Endothelial cell of umbilical vein (primary cell): ENCODE measurements around the gene KLHL6. TPM values are rescaled to one million over a fixed set of nuclear protein-coding genes. Genes with fewer than 3 reads are reported as not detected.

Experiments used
- BruUV-seq: library from RNA; stranded (reverse); fragments of 400-500 nt; replicated peaks from 2 replicates; lab custom pipeline; 2021; lab: Mats Ljungman, UMichigan
- CTCF ChIA-PET: fragments of 300-600, 350-600 bp; sonication (Branson Sonifier 250); formaldehyde crosslinking; loops from one replicate; lab custom pipeline; 2021; ENCODE audit warnings: antibody characterized with exemption, inconsistent platforms; lab: Charles Lee
- POLR2A ChIA-PET: fragments of 300-600, 350-600 bp; sonication (Branson Sonifier 250); formaldehyde crosslinking; loops from one replicate; lab custom pipeline; 2021; ENCODE audit warnings: antibody characterized with exemption, inconsistent platforms; lab: Charles Lee
- DNase-seq: peaks from one replicate; pipeline ENCODE4 v3.0.0-alpha.2; 2011; ENCODE audit warnings: low read depth, low spot score
- FAIRE-seq: peaks from 2 replicates; lab custom pipeline; 2011; peaks lifted over from hg19 to GRCh38; lab: Jason Lieb, UNC
- H2AFZ ChIP-seq: 2 replicates; pipeline ENCODE4 v1.6.0; 2012; ENCODE audit warnings: low read depth, low read length, control low read depth, inconsistent platforms
- H3K27ac ChIP-seq: 2 replicates; pipeline ENCODE4 v1.5.1; 2011; ENCODE audit warnings: low read depth, mild to moderate bottlenecking, control low read depth, low read length, moderate library complexity; ENCODE audit not compliant: insufficient read depth
- H3K27me3 ChIP-seq, 2 experiments: 2 replicates each; pipeline versions ENCODE4 v1.6.0 to v1.6.1; 2011; ENCODE audit warnings: low read length in 2 of 2, mixed read lengths in 1 of 2; ENCODE audit not compliant: control insufficient read depth in 2 of 2, insufficient read depth in 2 of 2
- H3K36me3 ChIP-seq, 2 experiments: 2 replicates in 1 of 2; 3 replicates in 1 of 2; pipeline ENCODE4 v1.5.1; 2011; ENCODE audit warnings: low read length in 2 of 2, mild to moderate bottlenecking in 1 of 2, moderate library complexity in 1 of 2; ENCODE audit not compliant: control insufficient read depth in 2 of 2, insufficient read depth in 2 of 2; ENCODE audit errors: extremely low read depth in 1 of 2
- H3K4me1 ChIP-seq: 3 replicates; pipeline ENCODE4 v1.5.1; 2011; ENCODE audit warnings: mild to moderate bottlenecking, low read length; ENCODE audit not compliant: control insufficient read depth, insufficient read depth; ENCODE audit errors: extremely low read depth
- H3K4me2 ChIP-seq: 2 replicates; pipeline ENCODE4 v1.6.1; 2011; ENCODE audit warnings: low read length, control low read depth, mixed read lengths; ENCODE audit not compliant: insufficient read depth
- H3K4me3 ChIP-seq, 3 experiments: fragments of 200-600 bp in 1 of 3; sonication (generic), shearing (Covaris generic) in 1 of 3; replicated peaks in 1 of 3; 2 replicates each; pipeline ENCODE4 v1.5.1; 2011 to 2016; ENCODE audit warnings: control low read depth in 3 of 3, low read length in 3 of 3, mild to moderate bottlenecking in 2 of 3, inconsistent platforms in 1 of 3, low read depth in 1 of 3, moderate library complexity in 1 of 3; ENCODE audit not compliant: insufficient read depth in 1 of 3
- H3K79me2 ChIP-seq: 2 replicates; pipeline ENCODE4 v1.6.0; 2012; ENCODE audit warnings: low read length, inconsistent platforms; ENCODE audit not compliant: control insufficient read depth, insufficient read depth
- H3K9ac ChIP-seq: replicated peaks from 2 replicates; pipeline ENCODE3; 2011; ENCODE audit warnings: low read length, control low read depth; ENCODE audit not compliant: insufficient read depth; ENCODE audit errors: extremely low read depth
- H3K9me1 ChIP-seq: replicated peaks from 3 replicates; pipeline ENCODE4 v1.6.0; 2011; ENCODE audit warnings: mild to moderate bottlenecking, low read length; ENCODE audit not compliant: control insufficient read depth, insufficient read depth; ENCODE audit errors: extremely low read depth
- H3K9me3 ChIP-seq: replicated peaks from 2 replicates; pipeline ENCODE4 v1.5.1; 2012; ENCODE audit warnings: low read length, inconsistent platforms; ENCODE audit not compliant: control insufficient read depth, insufficient read depth
- H4K20me1 ChIP-seq: replicated peaks from 2 replicates; pipeline ENCODE3; 2011; ENCODE audit warnings: mild to moderate bottlenecking, low read length; ENCODE audit not compliant: control insufficient read depth, insufficient read depth; ENCODE audit errors: extremely low read depth
- EZH2 ChIP-seq: IDR thresholded peaks from 2 replicates; pipeline ENCODE4 v1.6.1; 2012; ENCODE audit warnings: borderline replicate concordance, low read depth, mild to moderate bottlenecking, moderate library complexity, low read length, inconsistent platforms; ENCODE audit not compliant: severe bottlenecking
- FOS ChIP-seq: IDR thresholded peaks from 2 replicates; pipeline ENCODE4 v1.6.1; 2011; ENCODE audit warnings: mild to moderate bottlenecking, low read length, moderate library complexity, borderline replicate concordance; ENCODE audit not compliant: insufficient read depth
- GATA2 ChIP-seq: IDR thresholded peaks from 2 replicates; pipeline ENCODE4 v1.7.0; 2011; ENCODE audit warnings: low read depth, mild to moderate bottlenecking, moderate library complexity, mixed read lengths, low read length; ENCODE audit not compliant: insufficient read length, insufficient read depth
- JUN ChIP-seq: IDR thresholded peaks from 2 replicates; pipeline ENCODE4 v1.6.1; 2011; ENCODE audit warnings: borderline replicate concordance, low read depth; ENCODE audit not compliant: insufficient read length, insufficient read depth
- MYC ChIP-seq: IDR thresholded peaks from one replicate; pipeline ENCODE4 v1.6.1; 2011; ENCODE audit warnings: mild to moderate bottlenecking, low read depth, low read length
- POLR2A ChIP-seq: IDR thresholded peaks from 2 replicates; pipeline ENCODE4 v1.6.1; 2012; ENCODE audit warnings: low read depth, mild to moderate bottlenecking, control low read depth, low read length
- POLR2AphosphoS5 ChIP-seq: IDR thresholded peaks from 2 replicates; pipeline ENCODE4 v1.6.1; 2012; ENCODE audit warnings: low read depth, mild to moderate bottlenecking, control low read depth, low read length, moderate library complexity; ENCODE audit not compliant: insufficient read depth
- dilution Hi-C: fragments of 300-500 bp; cut with MboI; formaldehyde crosslinking; loops from one replicate; pipeline ENCODE4 v1.15.0; 2019; ENCODE audit warnings: low sequenced_read_pairs; ENCODE audit not compliant: extremely low pct_ligation_motif_present
- intact Hi-C: fragments of 100-400 bp; cut with micrococcal nuclease; formaldehyde crosslinking; loops from one replicate; pipeline ENCODE4 v1.10.0; 2022
- polyA plus RNA-seq, 4 experiments: library from polyadenylated mRNA; depleted of rRNA in 3 of 4; stranded (reverse) in 3 of 4; unstranded in 1 of 4; fragments of >200 nt; gene quantifications; 2 replicates each; pipeline versions ENCODE4 v1.2.1 to v1.2.3, GENCODE V29; 2011 to 2012; ENCODE audit warnings: missing spikeins in 1 of 4
- total RNA-seq: library from RNA; stranded (reverse); gene quantifications from 2 replicates; pipeline ENCODE4 v1.2.3, GENCODE V29; 2021
- TF ChIP-seq, protein P1 (sequence below), 2 donors: IDR thresholded peaks; 1 replicate in 1 of 2; 2 replicates in 1 of 2; pipeline ENCODE4 v1.5.1; 2011; ENCODE audit warnings: low read length in 2 of 2, mild to moderate bottlenecking in 2 of 2, moderate library complexity in 2 of 2, control low read depth in 1 of 2, inconsistent platforms in 1 of 2, low read depth in 1 of 2; ENCODE audit not compliant: insufficient read depth in 1 of 2; ENCODE audit errors: extremely low read depth in 1 of 2
- TF ChIP-seq, protein P2 (sequence below): IDR thresholded peaks from 2 replicates; pipeline ENCODE4 v1.6.1; 2011; ENCODE audit not compliant: insufficient read depth, insufficient read length

The KLHL6 gene
- total and polyA plus RNA-seq, 2 donors (not counting 3 experiments of a cell fraction or from before 2014, with no cell fraction given) = 5.7 to 12.6 TPM

- Histone ChIP-seq H3K79me2 (no peaks in the 10 kb centered on the region), H3K4me2 (no peak overlapping the region), H3K4me1 (no peaks in the 10 kb centered on the region), H3K9ac (no peak overlapping the region), H4K20me1 (no peaks in the 10 kb centered on the region), H3K36me3 (peaks cover 0 to 2% of the 10 kb centered on the region in 2 experiments), H3K9me3 (no peaks in the 10 kb centered on the region), H3K9me1 (no peaks in the 10 kb centered on the region), H3K4me3 (no peak overlapping the region), H3K27me3 (no peaks in the 10 kb centered on the region), H2AFZ (no peak overlapping the region), H3K27ac (no peak overlapping the region)
- no TSS peak for BruUV-seq
- FAIRE-seq = no peak
- no peak for TF ChIP-seq MYC
- TF ChIP-seq EZH2 = no peak
- TF ChIP-seq, protein P1, sequence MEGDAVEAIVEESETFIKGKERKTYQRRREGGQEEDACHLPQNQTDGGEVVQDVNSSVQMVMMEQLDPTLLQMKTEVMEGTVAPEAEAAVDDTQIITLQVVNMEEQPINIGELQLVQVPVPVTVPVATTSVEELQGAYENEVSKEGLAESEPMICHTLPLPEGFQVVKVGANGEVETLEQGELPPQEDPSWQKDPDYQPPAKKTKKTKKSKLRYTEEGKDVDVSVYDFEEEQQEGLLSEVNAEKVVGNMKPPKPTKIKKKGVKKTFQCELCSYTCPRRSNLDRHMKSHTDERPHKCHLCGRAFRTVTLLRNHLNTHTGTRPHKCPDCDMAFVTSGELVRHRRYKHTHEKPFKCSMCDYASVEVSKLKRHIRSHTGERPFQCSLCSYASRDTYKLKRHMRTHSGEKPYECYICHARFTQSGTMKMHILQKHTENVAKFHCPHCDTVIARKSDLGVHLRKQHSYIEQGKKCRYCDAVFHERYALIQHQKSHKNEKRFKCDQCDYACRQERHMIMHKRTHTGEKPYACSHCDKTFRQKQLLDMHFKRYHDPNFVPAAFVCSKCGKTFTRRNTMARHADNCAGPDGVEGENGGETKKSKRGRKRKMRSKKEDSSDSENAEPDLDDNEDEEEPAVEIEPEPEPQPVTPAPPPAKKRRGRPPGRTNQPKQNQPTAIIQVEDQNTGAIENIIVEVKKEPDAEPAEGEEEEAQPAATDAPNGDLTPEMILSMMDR (IDR thresholded peaks at IDR 0.05; ENCODE audit: extremely low read depth in 1 of 2, insufficient read depth in 1 of 2, low read depth in 1 of 2, low read length in 2 of 2) = no peak
- no peak for TF ChIP-seq POLR2A
- no peak for TF ChIP-seq FOS
- TF ChIP-seq, protein P2, sequence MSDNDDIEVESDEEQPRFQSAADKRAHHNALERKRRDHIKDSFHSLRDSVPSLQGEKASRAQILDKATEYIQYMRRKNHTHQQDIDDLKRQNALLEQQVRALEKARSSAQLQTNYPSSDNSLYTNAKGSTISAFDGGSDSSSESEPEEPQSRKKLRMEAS = no peak
- no peak for TF ChIP-seq JUN
- no peak for TF ChIP-seq GATA2
- TF ChIP-seq POLR2AphosphoS5 = no peak
- dilution Hi-C loops (no loop called here), intact Hi-C loops (no loop called here)
- no peak for DNase-seq
- POLR2A ChIA-PET = no interaction called here
- CTCF ChIA-PET = interaction anchor here (1.3 to 2.2 kb wide), 2 partner anchors 41 to 97 kb away, joined by 4 to 5 read pairs; no protein-coding TSS in a partner anchor
Measured at GRCh38 chr3:183507551-183507950, 48.0 kb downstream of the KLHL6 start.
